Endometrial microvascular endothelial cells (primary cell): Measurements from ENCODE around the gene BTN1A1. TPM values are rescaled to one million over a fixed set of nuclear protein-coding genes. Genes with fewer than 3 reads are reported as not detected.
"Not testable (repeated sequence)": the region's sequence is repeated elsewhere in the genome, so short reads cannot be mapped to it uniquely, and the experiment has no call there.

Experiments used
- in situ Hi-C: cut with HindIII; loops from 2 replicates; pipeline ENCODE4 v1.10.0; 2017; ENCODE audit warnings: low sequenced_read_pairs, low pct_unique_long_range_greater_than_20kb; ENCODE audit errors: inconsistent ontology term
- total RNA-seq: library from RNA; depleted of rRNA; stranded (reverse); fragments of >200 nt; gene quantifications from one replicate; pipeline ENCODE4 v1.2.3, GENCODE V29; 2015; ENCODE audit errors: inconsistent ontology term

Gene BTN1A1
- total RNA-seq, 1 donor from 2014 or later = not detected

GRCh38 chr6:26497610-26498009, 2.5 kb upstream of the BTN1A1 start:
- in situ Hi-C loops = no loop called here

- in situ Hi-C loops = no loop called here
These were observed 1.4 kb downstream of the BTN1A1 start for GRCh38 chr6:26501482-26501986.

- in situ Hi-C loops = no loop called here
These were observed 2.1 kb downstream of the BTN1A1 start for GRCh38 chr6:26502165-26502564.

GRCh38 chr6:26502626-26503025, 2.5 kb downstream of the BTN1A1 start:
- in situ Hi-C loops = no loop called here

- in situ Hi-C loops = no loop called here
These were observed 7.6 kb downstream of the BTN1A1 start for GRCh38 chr6:26507658-26508057.

- in situ Hi-C loops = not testable (repeated sequence)
These were observed 10.9 kb downstream of the BTN1A1 start for GRCh38 chr6:26511033-26511432.

GRCh38 chr6:26514984-26515383, 14.9 kb downstream of the BTN1A1 start:
- in situ Hi-C loops = no loop called here

- in situ Hi-C loops = no loop called here
These were observed 16.7 kb downstream of the BTN1A1 start for GRCh38 chr6:26516481-26517427.

- in situ Hi-C loops = no loop called here
These were observed 19.3 kb downstream of the BTN1A1 start for GRCh38 chr6:26519359-26519758.

- in situ Hi-C loops = no loop called here
These were observed 20.2 kb downstream of the BTN1A1 start for GRCh38 chr6:26520237-26520849.

GRCh38 chr6:26520850-26521599, 20.9 kb downstream of the BTN1A1 start:
- in situ Hi-C loops = no loop called here

GRCh38 chr6:26521600-26522391, 21.7 kb downstream of the BTN1A1 start:
- in situ Hi-C loops = no loop called here

GRCh38 chr6:26522486-26523228, 22.6 kb downstream of the BTN1A1 start:
- in situ Hi-C loops = not testable (repeated sequence)

- in situ Hi-C loops = not testable (repeated sequence)
These were observed 24.2 kb downstream of the BTN1A1 start for GRCh38 chr6:26524314-26524713.

GRCh38 chr6:26524722-26525370, 24.7 kb downstream of the BTN1A1 start:
- in situ Hi-C loops = no loop called here

- in situ Hi-C loops = no loop called here
These were observed 25.7 kb downstream of the BTN1A1 start for GRCh38 chr6:26525838-26526237.

GRCh38 chr6:26526928-26527327, 26.8 kb downstream of the BTN1A1 start:
- in situ Hi-C loops = no loop called here
